PC-9 (cell line): ENCODE measurements around the gene SPATA17. TPM values are rescaled to one million over a fixed set of nuclear protein-coding genes. Genes with fewer than 3 reads are reported as not detected.

ENCODE experiments used
- BruUV-seq: library from RNA; stranded (reverse); fragments of 400-500 nt; replicated peaks from 2 replicates; lab custom pipeline; 2021; lab: Mats Ljungman, UMichigan
- CTCF ChIA-PET: fragments of 300-600 bp; sonication (Branson Sonifier 250); formaldehyde crosslinking; loops from one replicate; lab custom pipeline; 2022; ENCODE audit warnings: antibody characterized with exemption; lab: Charles Lee
- POLR2A ChIA-PET: fragments of 300-600 bp; sonication (Branson Sonifier 250); formaldehyde crosslinking; loops from one replicate; lab custom pipeline; 2022; ENCODE audit warnings: antibody characterized with exemption; ENCODE audit not compliant: unreplicated experiment; lab: Charles Lee
- DNase-seq, 2 experiments: peaks; one replicate each; pipeline versions ENCODE4 v3.0.0 to v3.0.0-alpha.2; 2015 to 2022; ENCODE audit warnings: mixed read lengths in 1 of 2
- H2AFZ ChIP-seq: fragments of 200-600 bp; sonication (generic); 2 replicates; pipeline ENCODE4 v1.8.1; 2017; ENCODE audit warnings: antibody characterized with exemption
- H3F3A ChIP-seq: fragments of 200-600 bp; sonication (generic); 2 replicates; pipeline ENCODE4 v1.8.1; 2017; ENCODE audit warnings: antibody characterized with exemption, mild to moderate bottlenecking, low read depth; ENCODE audit not compliant: insufficient read depth
- H3K27ac ChIP-seq: fragments of 200-600 bp; sonication (generic); 2 replicates; pipeline ENCODE4 v1.6.1; 2016; ENCODE audit warnings: mixed run types
- H3K27me3 ChIP-seq: fragments of 200-600 bp; sonication (generic); 2 replicates; pipeline ENCODE4 v1.6.1; 2016; ENCODE audit warnings: low read depth, mixed run types; ENCODE audit not compliant: insufficient read depth
- H3K36me3 ChIP-seq: fragments of 200-600 bp; sonication (generic); 2 replicates; pipeline ENCODE4 v1.6.1; 2016; ENCODE audit warnings: low read depth, mixed run types
- H3K4me1 ChIP-seq: fragments of 200-600 bp; sonication (generic); replicated peaks from 2 replicates; pipeline ENCODE4 v1.6.1; 2016; ENCODE audit warnings: mixed run types; ENCODE audit not compliant: insufficient read depth
- H3K4me2 ChIP-seq: fragments of 200-600 bp; sonication (generic); 2 replicates; pipeline ENCODE4 v1.6.1; 2017; ENCODE audit warnings: mixed run types
- H3K4me3 ChIP-seq: fragments of 200-600 bp; sonication (generic); 2 replicates; pipeline ENCODE4 v1.6.1; 2016; ENCODE audit warnings: mixed run types
- H3K79me2 ChIP-seq: fragments of 200-600 bp; sonication (generic); 2 replicates; pipeline ENCODE4 v1.6.1; 2017; ENCODE audit warnings: low read depth, mixed run types
- H3K9me2 ChIP-seq: fragments of 200-600 bp; sonication (generic); 2 replicates; pipeline ENCODE4 v1.8.1; 2017; ENCODE audit warnings: mild to moderate bottlenecking; ENCODE audit not compliant: insufficient read depth
- H3K9me3 ChIP-seq: fragments of 200-600 bp; sonication (generic); 2 replicates; pipeline ENCODE4 v1.8.1; 2016; ENCODE audit warnings: low read depth; ENCODE audit not compliant: insufficient read depth
- H4K20me1 ChIP-seq: fragments of 200-600 bp; sonication (generic); 2 replicates; pipeline ENCODE4 v1.8.1; 2017; ENCODE audit not compliant: insufficient read depth
- EZH2 ChIP-seq: fragments of 200-600 bp; sonication (generic); IDR thresholded peaks from 2 replicates; pipeline ENCODE4 v1.8.0; 2017; ENCODE audit warnings: antibody characterized with exemption, low read depth
- intact Hi-C: fragments of 100-400 bp; cut with micrococcal nuclease; formaldehyde crosslinking; loops from one replicate; pipeline ENCODE4 v1.10.0; 2022; ENCODE audit not compliant: unreplicated experiment
- total RNA-seq: library from RNA; stranded (reverse); gene quantifications from 2 replicates; pipeline ENCODE4 v1.2.3, GENCODE V29; 2021
- TF ChIP-seq, protein P1 (sequence below): fragments of 200-600 bp; sonication (generic); conservative IDR thresholded peaks from 2 replicates; pipeline ENCODE4 v1.6.1; 2017; ENCODE audit warnings: mixed run types, antibody characterized with exemption, mild to moderate bottlenecking, moderate library complexity

SPATA17 gene
- total RNA-seq, 1 experiment from 2014 or later, result 8.9 TPM

DNA sequence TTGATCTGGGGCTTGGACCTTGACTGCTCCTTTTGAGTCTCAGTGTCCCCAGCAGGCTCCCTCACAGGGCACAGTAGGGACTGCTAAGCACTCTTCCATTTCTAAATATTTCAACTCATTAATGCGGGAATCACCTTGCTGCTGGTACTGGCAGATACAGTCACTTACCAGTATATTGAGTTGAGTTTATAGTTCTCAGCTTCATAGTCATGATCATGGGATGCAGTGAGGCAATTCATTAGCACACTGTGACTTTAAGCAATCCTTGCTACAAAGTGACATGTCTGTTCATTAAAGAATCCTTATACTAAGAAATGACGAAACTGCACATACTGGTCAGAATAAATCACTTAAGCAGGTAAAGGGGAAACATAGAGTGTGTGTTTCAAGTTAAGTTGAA lies 240.8 kb downstream of the SPATA17 start:
- TF ChIP-seq, protein P1, sequence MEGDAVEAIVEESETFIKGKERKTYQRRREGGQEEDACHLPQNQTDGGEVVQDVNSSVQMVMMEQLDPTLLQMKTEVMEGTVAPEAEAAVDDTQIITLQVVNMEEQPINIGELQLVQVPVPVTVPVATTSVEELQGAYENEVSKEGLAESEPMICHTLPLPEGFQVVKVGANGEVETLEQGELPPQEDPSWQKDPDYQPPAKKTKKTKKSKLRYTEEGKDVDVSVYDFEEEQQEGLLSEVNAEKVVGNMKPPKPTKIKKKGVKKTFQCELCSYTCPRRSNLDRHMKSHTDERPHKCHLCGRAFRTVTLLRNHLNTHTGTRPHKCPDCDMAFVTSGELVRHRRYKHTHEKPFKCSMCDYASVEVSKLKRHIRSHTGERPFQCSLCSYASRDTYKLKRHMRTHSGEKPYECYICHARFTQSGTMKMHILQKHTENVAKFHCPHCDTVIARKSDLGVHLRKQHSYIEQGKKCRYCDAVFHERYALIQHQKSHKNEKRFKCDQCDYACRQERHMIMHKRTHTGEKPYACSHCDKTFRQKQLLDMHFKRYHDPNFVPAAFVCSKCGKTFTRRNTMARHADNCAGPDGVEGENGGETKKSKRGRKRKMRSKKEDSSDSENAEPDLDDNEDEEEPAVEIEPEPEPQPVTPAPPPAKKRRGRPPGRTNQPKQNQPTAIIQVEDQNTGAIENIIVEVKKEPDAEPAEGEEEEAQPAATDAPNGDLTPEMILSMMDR, result no peak
- no peak for TF ChIP-seq EZH2
- H3K79me2 ChIP-seq, result no peaks in the 10 kb centered on the region
- ChIA-PET CTCF (no interaction called here), POLR2A (no interaction called here)
- no peaks in the 10 kb centered on the region for H3K9me2 ChIP-seq
- no peak for DNase-seq
- no peaks in the 10 kb centered on the region for H3K36me3 ChIP-seq
- intact Hi-C loops, result no loop called here
- no peak overlapping the region for H2AFZ ChIP-seq
- H3K4me3 ChIP-seq, result no peak overlapping the region
- no peak overlapping the region for H3K27ac ChIP-seq
- no TSS peak for BruUV-seq
- H3K4me2 ChIP-seq, result no peak overlapping the region
- H4K20me1 ChIP-seq, result no peaks in the 10 kb centered on the region
- H3F3A ChIP-seq, result no peaks in the 10 kb centered on the region
- H3K4me1 ChIP-seq, result no peaks in the 10 kb centered on the region
- no peaks in the 10 kb centered on the region for H3K27me3 ChIP-seq
- no peaks in the 10 kb centered on the region for H3K9me3 ChIP-seq

DNA sequence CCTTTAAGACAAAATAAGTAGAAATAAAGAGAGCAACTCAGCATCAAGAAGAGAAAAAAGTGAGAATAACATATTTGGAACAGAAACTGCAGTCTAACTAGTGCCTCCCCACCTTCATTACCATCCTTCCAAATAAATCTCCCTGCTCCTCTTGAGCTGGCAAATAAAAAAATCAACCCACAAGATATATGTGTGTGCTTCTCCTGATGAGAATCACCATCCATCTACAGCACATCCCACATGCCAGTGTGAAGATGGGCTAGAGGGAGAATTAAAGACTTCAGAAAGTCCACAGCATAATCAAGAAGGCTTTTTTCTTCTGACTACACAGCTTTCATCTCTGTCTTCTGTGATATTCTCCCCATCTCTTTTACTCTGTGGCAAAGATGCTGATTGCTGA lies 244.1 kb downstream of the SPATA17 start:
- no peak for DNase-seq
- ChIA-PET CTCF (no interaction called here), POLR2A (no interaction called here)
- Histone ChIP-seq H3K4me2 (no peak overlapping the region), H4K20me1 (no peaks in the 10 kb centered on the region), H3K9me3 (no peaks in the 10 kb centered on the region), H3K4me3 (no peak overlapping the region), H3K4me1 (no peaks in the 10 kb centered on the region), H2AFZ (no peak overlapping the region), H3K9me2 (no peaks in the 10 kb centered on the region), H3K27me3 (no peaks in the 10 kb centered on the region), H3K36me3 (no peaks in the 10 kb centered on the region), H3F3A (no peaks in the 10 kb centered on the region), H3K79me2 (no peaks in the 10 kb centered on the region), H3K27ac (no peak overlapping the region)
- BruUV-seq, result no TSS peak
- intact Hi-C loops, result no loop called here
- TF ChIP-seq, protein P1, result no peak
- TF ChIP-seq EZH2, result no peak

DNA sequence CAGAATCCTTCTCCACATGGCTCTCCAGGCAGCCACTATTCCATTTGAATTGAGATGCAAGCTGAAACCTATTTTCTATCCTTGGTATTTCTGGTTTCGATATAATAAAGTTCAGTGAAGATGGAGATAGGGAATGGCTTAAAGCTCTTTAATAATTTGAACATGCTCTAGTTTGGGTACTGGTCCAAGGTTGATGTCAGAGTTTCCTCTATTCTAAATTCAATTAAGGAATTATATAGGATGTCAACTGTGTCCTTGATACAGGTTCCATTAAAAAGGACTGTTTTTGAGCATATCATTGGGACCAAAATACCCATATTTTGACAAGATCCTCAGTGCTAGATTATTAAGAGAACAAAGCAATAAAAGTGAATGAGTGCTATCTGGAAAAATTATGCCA lies 245.3 kb downstream of the SPATA17 start:
- no peaks in the 10 kb centered on the region for H3F3A ChIP-seq
- no peak overlapping the region for H3K4me3 ChIP-seq
- TF ChIP-seq EZH2, result no peak
- TF ChIP-seq, protein P1, result no peak
- H3K9me3 ChIP-seq, result no peaks in the 10 kb centered on the region
- H3K36me3 ChIP-seq, result no peaks in the 10 kb centered on the region
- H2AFZ ChIP-seq, result no peak overlapping the region
- no peaks in the 10 kb centered on the region for H3K9me2 ChIP-seq
- H4K20me1 ChIP-seq, result no peaks in the 10 kb centered on the region
- CTCF ChIA-PET, result no interaction called here
- DNase-seq, result no peak
- H3K79me2 ChIP-seq, result no peaks in the 10 kb centered on the region
- H3K4me1 ChIP-seq, result no peaks in the 10 kb centered on the region
- intact Hi-C loops, result no loop called here
- H3K27me3 ChIP-seq, result no peaks in the 10 kb centered on the region
- no peak overlapping the region for H3K4me2 ChIP-seq
- POLR2A ChIA-PET, result no interaction called here
- no peak overlapping the region for H3K27ac ChIP-seq
- BruUV-seq, result no TSS peak
